Mammary epithelial cell (primary cell): Measurements from ENCODE around the gene CAMK2B.

Source experiments
- CTCF ChIP-seq, 2 donors: IDR thresholded peaks in 1 of 2; conservative IDR thresholded peaks in 1 of 2; 2 replicates each; pipeline ENCODE4 v1.5.1; 2011 to 2012; ENCODE audit warnings: inconsistent platforms in 2 of 2, low read length in 2 of 2, mild to moderate bottlenecking in 2 of 2, control low read depth in 1 of 2, low read depth in 1 of 2; ENCODE audit not compliant: insufficient read depth in 1 of 2; ENCODE audit errors: extremely low read depth in 1 of 2
- EZH2 ChIP-seq: IDR thresholded peaks from 2 replicates; pipeline ENCODE4 v1.6.1; 2012; ENCODE audit warnings: low read length, inconsistent platforms, borderline replicate concordance

- TF ChIP-seq EZH2, result no peak
- no peak for TF ChIP-seq CTCF (conservative IDR thresholded peaks at IDR 0.05 in 1 of 2, IDR thresholded peaks at IDR 0.05 in 1 of 2; ENCODE audit: extremely low read depth in 1 of 2, insufficient read depth in 1 of 2, low read depth in 1 of 2, low read length in 2 of 2)
These were observed 136.0 kb downstream of the CAMK2B start, which contains the start of gene GCK for GRCh38 chr7:44189286-44189992.
